Transverse colon (tissue), 4 donors: ENCODE results near the gene DSCAM. TPM values are rescaled to one million over a fixed set of nuclear protein-coding genes. Genes with fewer than 3 reads are reported as not detected.

Experiments
- DNase-seq: peaks from one replicate; pipeline ENCODE4 v3.0.0-alpha.2; 2019
- H3K27ac ChIP-seq, 4 donors: fragments of 200-600 bp; sonication (generic); 2 replicates each; pipeline ENCODE4 v1.5.1; 2016 to 2018; ENCODE audit warnings: inconsistent platforms in 4 of 4
- H3K27me3 ChIP-seq: fragments of 200-600 bp; sonication (generic); 2 replicates; pipeline ENCODE4 v1.5.1; 2017; ENCODE audit warnings: inconsistent platforms
- H3K36me3 ChIP-seq, 4 donors: fragments of 200-600 bp; sonication (generic); 2 replicates each; pipeline ENCODE4 v1.5.1; 2017 to 2019; ENCODE audit warnings: inconsistent platforms in 4 of 4
- H3K4me1 ChIP-seq, 4 donors: fragments of 200-600 bp; sonication (generic); 2 replicates each; pipeline ENCODE4 v1.5.1; 2017 to 2020; ENCODE audit warnings: inconsistent platforms in 4 of 4
- H3K4me3 ChIP-seq, 4 donors: fragments of 200-600 bp; sonication (generic); 1 replicate in 1 of 4; 2 replicates in 3 of 4; pipeline versions ENCODE4 v1.5.1 to v1.6.1; 2017 to 2019; ENCODE audit warnings: inconsistent platforms in 4 of 4
- H3K9me3 ChIP-seq, 2 donors: fragments of 200-600 bp; sonication (generic); 2 replicates each; pipeline ENCODE4 v1.5.1; 2017 to 2019; ENCODE audit warnings: inconsistent platforms in 2 of 2
- CTCF ChIP-seq, 5 experiments: fragments of 200-600 bp in 3 of 5; fragments of 450-650 bp in 2 of 5; sonication (generic) in 3 of 5; IDR thresholded peaks; 1 replicate in 2 of 5; 2 replicates in 3 of 5; pipeline ENCODE4 v1.5.1; 2016 to 2017; ENCODE audit warnings: antibody characterized with exemption in 5 of 5, inconsistent platforms in 3 of 5, mild to moderate bottlenecking in 2 of 5, moderate library complexity in 1 of 5
- EP300 ChIP-seq: sonication (generic); formaldehyde crosslinking; IDR thresholded peaks from one replicate; pipeline ENCODE4 v1.6.1; 2017; ENCODE audit warnings: antibody characterized with exemption, low read depth
- POLR2A ChIP-seq: fragments of 450-650 bp; IDR thresholded peaks from one replicate; pipeline ENCODE4 v1.6.1; 2016; ENCODE audit warnings: antibody characterized with exemption, mild to moderate bottlenecking, moderate library complexity
- POLR2AphosphoS5 ChIP-seq, 3 donors: sonication (generic); formaldehyde crosslinking; IDR thresholded peaks; one replicate each; pipeline ENCODE4 v1.6.1; 2016; ENCODE audit warnings: antibody characterized with exemption in 3 of 3
- WGBS, 2 donors: methylation state at CpG; one replicate each; pipeline ENCODE4 v1.1.5; 2018; ENCODE audit warnings: low coverage in 1 of 2; 5-methylcytosine and 5-hydroxymethylcytosine counted together
- in situ Hi-C, 4 donors: fragments of 200-750 bp; cut with MboI; loops; one replicate each; pipeline versions ENCODE4 v1.15.0 to v1.15.1; 2017; ENCODE audit warnings: low sequenced_read_pairs in 3 of 4, low pct_ligation_motif_present in 1 of 4, low pct_unique_long_range_greater_than_20kb in 1 of 4
- intact Hi-C: fragments of 100-400 bp; cut with DNase I; formaldehyde crosslinking; loops from one replicate; pipeline ENCODE4 v1.15.1; 2023; ENCODE audit warnings: low total_unique reads
- total RNA-seq, 4 donors: library from RNA; depleted of rRNA; stranded (reverse); fragments of >200 nt; gene quantifications; one replicate each; pipeline ENCODE4 v1.1.0, GENCODE V29; 2016

DSCAM gene
- total RNA-seq, 4 donors from 2014 or later, result 0.16 TPM; not detected in 3

GRCh38 chr21:40155563-40155962 lies 691.4 kb downstream of the DSCAM start:
- no peaks in the 10 kb centered on the region for H3K36me3 ChIP-seq
- intact Hi-C loops, result loop anchor here (10.0 kb wide), 1 partner anchor 219 kb away; no protein-coding TSS in a partner anchor
- in situ Hi-C loops, result loop anchor here in 2 of 4 donors (25.0 kb wide), 1 partner anchor 907 kb away; no protein-coding TSS in a partner anchor
- H3K27me3 ChIP-seq, result no peaks in the 10 kb centered on the region
- no peak for DNase-seq
- TF ChIP-seq EP300 (no peak), CTCF (IDR thresholded peaks at IDR 0.05) (no peak), POLR2AphosphoS5 (IDR thresholded peaks at IDR 0.05) (no peak), POLR2A (no peak)
- 42 to 77% methylated on average over 2 to 7 of the region's 7 CpGs for WGBS, 2 donors
- H3K4me1 ChIP-seq, result no peaks in the 10 kb centered on the region
- H3K27ac ChIP-seq, result no peak overlapping the region
- no peaks in the 10 kb centered on the region for H3K9me3 ChIP-seq
- no peak overlapping the region for H3K4me3 ChIP-seq

GRCh38 chr21:40153351-40153750 lies 693.6 kb downstream of the DSCAM start:
- WGBS, 2 donors, result 89% methylated on average over 4 of the region's 4 CpGs; no CpG with 5 or more reads in 1 of the 2 donors
- DNase-seq, result no peak
- intact Hi-C loops (loop anchor here (5.0 to 10.0 kb wide), 2 partner anchors 221 to 904 kb away; no protein-coding TSS in a partner anchor), in situ Hi-C loops (loop anchor here in 2 of 4 donors (25.0 kb wide), 1 partner anchor 909 kb away; no protein-coding TSS in a partner anchor)
- H3K4me1 ChIP-seq, result no peaks in the 10 kb centered on the region
- H3K27ac ChIP-seq, result no peak overlapping the region
- no peak overlapping the region for H3K4me3 ChIP-seq
- H3K27me3 ChIP-seq, result no peaks in the 10 kb centered on the region
- no peak for TF ChIP-seq POLR2A
- no peak for TF ChIP-seq CTCF (IDR thresholded peaks at IDR 0.05)
- no peak for TF ChIP-seq EP300
- no peak for TF ChIP-seq POLR2AphosphoS5 (IDR thresholded peaks at IDR 0.05)
- H3K9me3 ChIP-seq, result no peaks in the 10 kb centered on the region
- no peaks in the 10 kb centered on the region for H3K36me3 ChIP-seq

- Histone ChIP-seq H3K36me3 (no peaks in the 10 kb centered on the region), H3K4me3 (no peak overlapping the region), H3K27me3 (no peaks in the 10 kb centered on the region), H3K9me3 (no peaks in the 10 kb centered on the region), H3K27ac (no peak overlapping the region), H3K4me1 (no peaks in the 10 kb centered on the region)
- WGBS, 2 donors, result 47 to 57% methylated on average over 4 to 5 of the region's 5 CpGs
- TF ChIP-seq CTCF (IDR thresholded peaks at IDR 0.05) (no peak), EP300 (no peak), POLR2AphosphoS5 (IDR thresholded peaks at IDR 0.05) (no peak), POLR2A (no peak)
- in situ Hi-C loops (loop anchor here in 2 of 4 donors (25.0 kb wide), 1 partner anchor 910 kb away; no protein-coding TSS in a partner anchor), intact Hi-C loops (loop anchor here (5.0 to 10.0 kb wide), 2 partner anchors 222 to 905 kb away; no protein-coding TSS in a partner anchor)
- DNase-seq, result no peak
These were observed 694.5 kb downstream of the DSCAM start for GRCh38 chr21:40152476-40152875.

GRCh38 chr21:40151611-40152010 lies 695.3 kb downstream of the DSCAM start:
- intact Hi-C loops (loop anchor here (5.0 to 10.0 kb wide), 2 partner anchors 223 to 906 kb away; no protein-coding TSS in a partner anchor), in situ Hi-C loops (loop anchor here in 2 of 4 donors (25.0 kb wide), 1 partner anchor 911 kb away; no protein-coding TSS in a partner anchor)

More at GRCh38 chr21:40151611-40152010, 695.3 kb downstream of the DSCAM start:
- 72 to 73% methylated on average over 2 to 3 of the region's 3 CpGs for WGBS, 2 donors
- TF ChIP-seq EP300 (no peak), POLR2AphosphoS5 (IDR thresholded peaks at IDR 0.05) (no peak), CTCF (IDR thresholded peaks at IDR 0.05) (no peak), POLR2A (no peak)
- Histone ChIP-seq H3K36me3 (no peaks in the 10 kb centered on the region), H3K4me3 (no peak overlapping the region), H3K27me3 (no peaks in the 10 kb centered on the region), H3K9me3 (no peaks in the 10 kb centered on the region), H3K27ac (no peak overlapping the region), H3K4me1 (no peaks in the 10 kb centered on the region)
- no peak for DNase-seq
